ENCODE data around the gene SETX.

GRCh38 chr9:132283165-132283564, 71.6 kb downstream of the SETX start:
- no peak for TF ChIP-seq PPARG (CRISPR knock-in tag; conservative IDR thresholded peaks at IDR 0.05)
- no peak for TF ChIP-seq TOPORS (CRISPR knock-in tag; IDR thresholded peaks at IDR 0.05)
- TF ChIP-seq SOX6 (IDR thresholded peaks at IDR 0.05): no peak
- TF ChIP-seq SOX6 (CRISPR knock-in tag; IDR thresholded peaks at IDR 0.05): no peak
- no peak for TF ChIP-seq ZBTB40 (IDR thresholded peaks at IDR 0.05)
- no peak for TF ChIP-seq ZBTB40 (CRISPR knock-in tag; IDR thresholded peaks at IDR 0.05)
- no peak for TF ChIP-seq BCLAF1 (IDR thresholded peaks at IDR 0.05)
